GM19452 (cell line): Measurements from ENCODE around the gene TMEM87A.
A peak's percentile ranks its signal among the peaks of the same experiment; 100 is the strongest.
"Not testable (repeated sequence)": the region's sequence is repeated elsewhere in the genome, so short reads cannot be mapped to it uniquely, and the experiment has no call there.

Source experiments
- ATAC-seq: cut with Tn5 transposase; IDR thresholded peaks from one replicate; pipeline ENCODE4 v1.9.1; 2021; ENCODE audit not compliant: unreplicated experiment

The TMEM87A gene

DNA sequence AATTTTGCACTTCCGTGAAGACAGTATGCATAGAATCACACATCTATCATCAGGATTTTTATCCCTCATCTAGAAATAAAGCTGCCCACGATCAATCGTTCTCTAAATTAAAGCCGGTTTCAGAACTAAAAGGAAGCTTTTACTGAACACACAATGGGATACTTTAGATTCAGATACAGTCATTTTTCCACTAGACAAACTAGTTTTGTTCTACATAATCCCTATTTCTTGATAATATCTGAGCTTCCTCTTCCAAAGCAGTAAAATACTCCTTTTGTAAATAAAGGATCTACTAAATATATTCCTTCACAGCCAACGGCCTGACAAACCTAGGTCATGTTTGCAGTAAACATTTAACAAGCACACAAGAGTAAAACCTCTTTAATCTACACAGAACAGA lies 2.2 kb downstream of the TMEM87A start:
- ATAC-seq, result no peak

DNA sequence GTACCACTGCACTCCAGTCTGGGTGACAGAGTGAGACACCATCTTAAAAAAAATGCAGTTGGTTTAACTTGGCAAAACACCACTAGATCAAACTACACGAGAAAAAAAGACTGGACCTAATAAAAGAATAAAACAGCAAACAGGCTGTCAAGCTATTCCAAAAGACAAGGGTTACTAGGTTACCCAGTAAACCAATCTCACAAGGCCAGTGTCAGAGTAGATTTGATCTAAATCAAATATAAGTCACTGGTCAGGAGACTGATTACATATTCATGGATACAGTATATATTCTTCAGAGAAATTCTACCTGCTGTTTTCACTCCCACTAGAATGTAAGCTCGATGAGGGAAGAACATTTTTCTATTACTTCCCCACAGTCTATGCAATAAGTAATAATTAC lies 2.7 kb downstream of the TMEM87A start:
- ATAC-seq, result no peak

DNA sequence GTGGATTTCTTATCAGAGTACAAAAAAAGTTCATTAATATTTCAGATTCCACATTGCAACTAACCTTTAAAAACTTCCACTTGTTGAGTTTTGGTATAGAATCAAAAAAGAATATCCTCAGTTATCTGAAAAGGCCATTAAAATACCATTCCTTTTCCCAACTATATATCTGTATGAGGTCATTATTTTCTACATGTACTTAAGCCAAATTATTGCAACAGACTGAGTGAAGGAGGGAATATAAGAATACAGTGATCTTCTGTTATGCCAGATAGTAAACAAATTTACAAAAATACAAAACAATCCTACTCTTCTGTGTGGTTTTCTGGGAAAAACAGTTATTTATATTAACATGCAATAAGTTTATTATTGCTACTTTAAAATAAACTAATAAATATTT lies 5.9 kb downstream of the TMEM87A start:
- no peak for ATAC-seq

DNA sequence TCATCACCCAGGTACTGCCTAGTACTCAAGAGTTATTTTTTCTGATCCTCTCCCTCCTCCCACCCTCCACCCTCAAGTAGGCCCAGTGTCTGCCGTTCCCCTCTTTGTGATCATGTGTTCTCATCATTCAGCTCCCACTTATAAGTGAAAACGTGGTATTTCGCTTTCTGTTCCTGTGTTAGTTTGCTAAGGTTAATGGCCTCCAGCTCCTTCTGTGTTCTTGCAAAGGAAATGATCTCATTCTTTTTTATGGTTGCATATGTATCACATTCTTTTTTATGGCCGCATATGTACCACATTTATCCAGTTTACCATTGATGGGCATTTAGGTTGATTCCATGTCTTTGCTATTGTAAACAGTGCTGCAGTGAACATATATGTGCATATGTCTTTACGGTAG lies 8.4 kb downstream of the TMEM87A start:
- ATAC-seq, result no peak

DNA sequence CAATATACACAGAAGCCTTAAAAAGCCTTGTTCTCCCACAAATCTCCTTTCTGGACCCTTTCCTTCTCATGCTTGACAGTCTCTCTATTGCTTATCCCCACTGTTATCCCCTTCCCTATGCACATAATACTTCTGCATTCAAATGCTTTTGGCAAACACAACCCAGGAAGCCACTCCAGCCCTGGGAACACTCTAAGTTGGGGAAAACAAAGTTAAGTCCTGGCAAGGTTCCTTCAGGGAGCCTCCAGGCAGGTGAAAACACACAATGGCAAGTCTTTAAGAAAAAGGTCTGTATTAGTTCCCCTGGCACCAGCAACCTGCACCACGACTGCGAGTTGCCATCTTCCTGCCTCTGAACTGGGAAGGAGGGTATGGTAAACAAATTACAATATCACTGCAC lies 19.9 kb downstream of the TMEM87A start:
- no peak for ATAC-seq

GRCh38 chr15:42240823-42241222 lies 32.4 kb downstream of the TMEM87A start:
- no peak for ATAC-seq

DNA sequence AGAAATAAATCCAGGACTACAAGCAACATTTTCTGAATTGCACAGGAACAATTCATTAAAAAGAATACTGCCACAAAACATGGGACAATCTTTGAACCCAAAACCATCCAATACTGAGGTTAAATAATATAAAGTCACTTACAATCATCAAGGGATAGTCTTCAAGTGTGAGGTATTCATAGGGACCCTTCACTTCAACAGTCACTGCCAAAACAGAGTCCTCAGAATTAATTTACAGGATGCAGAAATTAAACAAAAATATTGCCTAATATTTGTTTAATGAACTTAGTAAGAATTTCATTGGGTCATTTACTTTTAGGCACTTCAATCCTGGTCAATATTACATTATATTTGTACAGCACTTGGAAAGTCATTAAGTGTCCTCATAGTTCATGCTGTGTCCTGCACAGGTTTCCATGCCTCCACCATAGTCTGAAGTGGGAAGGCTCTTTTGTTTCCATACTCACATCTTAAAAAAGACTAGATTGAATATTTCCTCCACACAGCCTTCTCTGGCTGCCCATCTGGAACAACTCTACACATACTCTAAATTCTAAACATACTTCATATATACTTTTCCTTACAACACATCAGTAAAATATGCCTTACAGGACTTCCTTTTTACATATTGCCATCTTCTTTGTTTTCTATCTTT lies 33.6 kb downstream of the TMEM87A start:
- no peak for ATAC-seq

GRCh38 chr15:42233107-42233506 lies 40.1 kb downstream of the TMEM87A start:
- ATAC-seq, result no peak

- ATAC-seq, result no peak
Observed at GRCh38 chr15:42232606-42233005, 40.6 kb downstream of the TMEM87A start.

GRCh38 chr15:42231088-42231487 lies 42.1 kb downstream of the TMEM87A start:
- ATAC-seq, result no peak

- ATAC-seq, result not testable (repeated sequence)
Observed at GRCh38 chr15:42228981-42229380, 44.3 kb downstream of the TMEM87A start.

DNA sequence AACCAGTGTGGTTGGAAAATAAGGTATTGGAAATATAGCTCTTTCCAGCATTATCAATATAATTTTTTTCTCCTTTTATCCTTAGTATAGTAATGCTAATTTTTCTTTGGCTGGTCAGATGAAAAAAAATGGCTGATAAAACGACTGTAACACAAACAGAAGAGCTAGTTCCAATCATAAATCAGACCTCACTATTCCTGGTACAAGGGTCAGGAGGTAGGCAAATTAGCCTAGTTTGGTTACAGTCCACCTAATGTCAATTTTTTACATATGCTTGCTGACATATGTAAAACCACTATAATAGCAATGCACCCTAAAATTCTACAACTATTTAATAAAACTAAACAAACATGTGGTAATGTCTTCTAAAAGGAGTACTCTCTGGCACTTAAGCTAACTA lies 45.2 kb downstream of the TMEM87A start:
- ATAC-seq, result no peak

GRCh38 chr15:42226648-42227047 lies 46.6 kb downstream of the TMEM87A start:
- no peak for ATAC-seq

- ATAC-seq, result no peak
Observed at GRCh38 chr15:42220216-42220615, 53.0 kb downstream of the TMEM87A start.

- no peak for ATAC-seq
Observed at GRCh38 chr15:42218953-42219592, 54.2 kb downstream of the TMEM87A start.

DNA sequence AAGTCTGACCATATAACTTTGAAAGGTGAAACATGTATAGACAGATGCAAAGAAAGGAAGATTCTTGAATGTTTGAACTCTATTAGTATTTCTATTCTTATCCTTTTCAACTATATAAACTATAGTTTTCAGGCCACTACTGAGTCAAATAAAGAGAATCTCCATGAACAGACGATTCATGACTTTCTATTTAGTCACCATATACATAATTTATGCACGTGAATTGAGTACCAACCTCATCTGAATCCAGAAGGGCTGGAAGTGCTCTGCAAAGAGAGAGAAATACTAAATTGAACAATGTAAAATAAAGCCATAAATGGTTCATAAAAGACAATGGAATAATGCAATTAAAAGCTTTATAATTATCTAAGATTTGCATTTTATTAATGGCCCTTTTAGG lies 55.7 kb downstream of the TMEM87A start:
- no peak for ATAC-seq

DNA sequence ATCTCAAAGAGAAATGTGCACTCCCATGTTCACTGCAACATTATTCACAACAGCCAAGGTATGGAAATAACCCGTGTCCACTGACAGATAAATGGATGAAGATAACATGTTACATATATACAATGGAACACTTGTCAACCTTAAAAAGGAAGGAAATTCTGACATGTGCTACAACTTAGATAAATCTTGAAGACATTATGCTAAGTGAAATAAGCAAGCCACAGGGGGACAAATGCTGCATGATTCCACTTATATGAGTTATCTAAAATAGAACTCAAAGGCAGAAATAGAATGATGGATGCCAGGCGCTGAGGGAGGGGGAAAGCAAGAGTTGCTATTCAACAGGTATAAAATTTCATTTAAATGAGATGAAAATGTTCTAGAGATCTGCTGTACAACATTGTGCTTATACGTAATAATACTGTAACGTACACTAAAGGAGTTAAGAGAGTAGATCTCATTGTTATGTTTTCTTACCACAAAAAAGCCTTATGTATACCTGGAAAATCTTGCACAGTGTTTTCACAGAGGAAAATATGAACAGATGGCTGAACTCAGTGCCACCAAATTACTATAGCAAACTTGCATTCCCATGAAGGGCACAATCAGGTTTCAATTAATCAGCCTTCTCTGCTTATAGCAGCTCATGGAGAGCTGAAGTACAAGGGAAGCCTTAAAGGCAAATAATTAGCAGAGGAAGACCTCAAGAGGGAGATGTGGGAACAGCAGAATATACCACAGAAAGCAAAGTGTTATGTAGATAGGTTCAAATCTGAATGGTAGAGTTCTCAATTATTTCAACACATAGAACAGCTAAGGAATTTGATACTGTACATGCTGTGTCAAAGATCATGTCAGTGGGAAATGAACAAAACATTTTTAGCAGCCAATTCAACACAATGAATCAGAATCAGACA lies 57.1 kb downstream of the TMEM87A start:
- ATAC-seq, result no peak

GRCh38 chr15:42214600-42214999 lies 58.6 kb downstream of the TMEM87A start:
- no peak for ATAC-seq

GRCh38 chr15:42213511-42213910 lies 59.7 kb downstream of the TMEM87A start:
- ATAC-seq, result no peak

DNA sequence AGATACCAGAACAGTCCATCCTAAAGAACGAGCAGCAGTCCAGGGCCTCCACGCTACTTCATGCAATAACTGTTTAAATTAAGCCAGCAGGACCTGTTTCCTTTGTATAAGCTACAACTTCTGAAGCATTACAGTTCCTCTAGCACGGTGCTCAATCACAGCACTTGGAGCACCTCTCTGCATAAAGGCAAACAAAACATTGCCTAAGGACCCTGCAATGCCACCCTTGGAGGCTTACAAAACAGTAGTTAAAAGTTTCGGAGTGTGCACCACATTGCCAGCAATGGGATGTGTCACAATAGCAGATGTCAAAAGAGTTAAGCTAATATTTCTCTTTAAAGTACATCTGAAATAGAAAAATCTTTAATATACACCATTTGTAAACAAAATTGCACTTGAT lies 62.5 kb downstream of the TMEM87A start:
- ATAC-seq, result no peak

GRCh38 chr15:42207674-42208579 lies 65.3 kb downstream of the TMEM87A start, which contains the start of gene VPS39:
Gene VPS39 (minus strand): TSS chr15:42208304. CDS start chr15:42208153, 151 bp downstream.
- ATAC-seq, result peak; percentile 87
